ENCODE results near the gene CALM3.

- TF ChIP-seq, protein P1, sequence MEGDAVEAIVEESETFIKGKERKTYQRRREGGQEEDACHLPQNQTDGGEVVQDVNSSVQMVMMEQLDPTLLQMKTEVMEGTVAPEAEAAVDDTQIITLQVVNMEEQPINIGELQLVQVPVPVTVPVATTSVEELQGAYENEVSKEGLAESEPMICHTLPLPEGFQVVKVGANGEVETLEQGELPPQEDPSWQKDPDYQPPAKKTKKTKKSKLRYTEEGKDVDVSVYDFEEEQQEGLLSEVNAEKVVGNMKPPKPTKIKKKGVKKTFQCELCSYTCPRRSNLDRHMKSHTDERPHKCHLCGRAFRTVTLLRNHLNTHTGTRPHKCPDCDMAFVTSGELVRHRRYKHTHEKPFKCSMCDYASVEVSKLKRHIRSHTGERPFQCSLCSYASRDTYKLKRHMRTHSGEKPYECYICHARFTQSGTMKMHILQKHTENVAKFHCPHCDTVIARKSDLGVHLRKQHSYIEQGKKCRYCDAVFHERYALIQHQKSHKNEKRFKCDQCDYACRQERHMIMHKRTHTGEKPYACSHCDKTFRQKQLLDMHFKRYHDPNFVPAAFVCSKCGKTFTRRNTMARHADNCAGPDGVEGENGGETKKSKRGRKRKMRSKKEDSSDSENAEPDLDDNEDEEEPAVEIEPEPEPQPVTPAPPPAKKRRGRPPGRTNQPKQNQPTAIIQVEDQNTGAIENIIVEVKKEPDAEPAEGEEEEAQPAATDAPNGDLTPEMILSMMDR (conservative IDR thresholded peaks at IDR 0.05; ENCODE audit: low read length) = no peak
- no peak for TF ChIP-seq EZH2phosphoT487 (IDR thresholded peaks at IDR 0.05; ENCODE audit: borderline replicate concordance)
These were observed 22.9 kb downstream of the CALM3 start for GRCh38 chr19:46623915-46624502.

All from Loucy (cell line).